ENCODE measurements around the gene PLA2G4D. TPM values are rescaled to one million over a fixed set of nuclear protein-coding genes. Genes with fewer than 3 reads are reported as not detected.
A peak's percentile ranks its signal among the peaks of the same experiment; 100 is the strongest.

PLA2G4D gene
- total RNA-seq, 1 experiment from 2014 or later, result not detected

DNA sequence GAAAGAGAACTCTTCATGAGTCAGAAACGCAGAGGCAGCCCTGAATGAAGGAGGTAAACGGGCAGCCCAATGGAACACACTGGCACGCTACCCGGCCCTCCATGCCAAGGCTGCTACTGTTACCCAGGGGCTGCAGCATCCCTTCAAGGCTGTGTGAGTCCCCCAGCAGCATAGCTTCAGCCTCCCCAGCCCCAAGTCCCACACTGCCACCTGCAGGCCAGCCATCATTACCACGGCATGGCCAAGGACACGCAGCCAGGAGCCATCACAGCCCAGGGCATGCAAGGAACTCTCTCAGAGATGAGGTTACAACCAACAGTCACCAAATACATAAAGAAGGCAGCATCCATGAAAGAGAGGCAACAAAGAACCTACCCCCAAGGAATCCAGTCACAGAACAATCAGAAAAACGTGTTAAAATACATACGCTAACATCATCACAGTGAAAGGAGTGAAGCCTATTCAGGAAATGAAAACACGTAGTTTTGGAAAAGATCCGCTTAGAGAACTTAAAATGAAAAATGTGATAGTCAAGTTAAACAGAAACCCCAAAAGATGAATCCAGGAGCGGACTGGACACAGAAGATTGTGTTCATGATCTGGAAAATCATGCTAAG, 39.6 kb upstream of the PLA2G4D start:
- peak; percentile 76 for DNase-seq
- H3K4me1 Mint-ChIP-seq (ENCODE audit: low read depth, unreplicated experiment), result no peaks in the 10 kb centered on the region
- intact Hi-C loops (cut with micrococcal nuclease; ENCODE audit: unreplicated experiment), result no loop called here
- BruUV-seq (replicated peaks), result no TSS peak
- peaks cover 37% of the 10 kb centered on the region for H3K27me3 Mint-ChIP-seq (ENCODE audit: unreplicated experiment)
- no peaks in the 10 kb centered on the region for H3K36me3 Mint-ChIP-seq (ENCODE audit: insufficient read depth, unreplicated experiment)
- no peak for TF ChIP-seq CTCF (IDR thresholded peaks at IDR 0.05; ENCODE audit: unreplicated experiment)
- no peak overlapping the region for H3K27ac Mint-ChIP-seq (ENCODE audit: unreplicated experiment)
- CTCF ChIA-PET, result interaction anchor here (1.0 to 1.7 kb wide), 2 partner anchors 8 to 23 kb away, joined by 3 to 4 read pairs; partner anchors contain the start of gene PLA2G4F
- H3K9me3 Mint-ChIP-seq (ENCODE audit: low read depth, unreplicated experiment), result no peaks in the 10 kb centered on the region
- H3K4me3 Mint-ChIP-seq (ENCODE audit: low read depth, unreplicated experiment), result no peak overlapping the region

DNA sequence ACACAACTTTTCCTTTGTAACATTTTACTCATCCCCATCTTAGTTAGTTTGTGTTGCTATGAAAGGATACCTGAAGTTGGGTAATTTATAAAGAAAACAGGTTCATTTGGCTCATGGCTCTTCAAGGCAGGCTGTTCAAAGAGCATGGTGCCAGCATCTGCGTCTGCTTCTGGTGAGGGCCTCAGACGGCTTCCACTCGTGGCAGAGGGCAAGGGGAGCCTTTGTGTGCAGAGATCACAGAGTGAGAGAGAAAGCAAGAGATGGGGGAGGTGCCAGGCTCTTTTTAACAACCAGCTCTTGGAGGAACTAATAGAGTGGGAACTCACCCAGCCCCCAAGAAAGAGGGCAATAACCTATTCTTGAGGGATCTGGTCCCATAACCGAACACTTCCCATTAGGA, 39.0 kb upstream of the PLA2G4D start:
- Mint-ChIP-seq H3K4me1 (ENCODE audit: low read depth, unreplicated experiment) (no peaks in the 10 kb centered on the region), H3K9me3 (ENCODE audit: low read depth, unreplicated experiment) (no peaks in the 10 kb centered on the region), H3K27ac (ENCODE audit: unreplicated experiment) (no peak overlapping the region), H3K36me3 (ENCODE audit: insufficient read depth, unreplicated experiment) (no peaks in the 10 kb centered on the region), H3K4me3 (ENCODE audit: low read depth, unreplicated experiment) (no peak overlapping the region), H3K27me3 (ENCODE audit: unreplicated experiment) (peaks cover 35% of the 10 kb centered on the region)
- no peak for TF ChIP-seq CTCF (IDR thresholded peaks at IDR 0.05; ENCODE audit: unreplicated experiment)
- no peak for DNase-seq
- no TSS peak for BruUV-seq (replicated peaks)
- CTCF ChIA-PET, result interaction anchor here (1.0 to 1.7 kb wide), 2 partner anchors 8 to 23 kb away, joined by 3 to 4 read pairs; partner anchors contain the start of gene PLA2G4F
- intact Hi-C loops (cut with micrococcal nuclease; ENCODE audit: unreplicated experiment), result no loop called here

GRCh38 chr15:42131826-42132806, 37.8 kb upstream of the PLA2G4D start:
- TF ChIP-seq CTCF (IDR thresholded peaks at IDR 0.05; ENCODE audit: unreplicated experiment), result no peak
- BruUV-seq (replicated peaks), result no TSS peak
- Mint-ChIP-seq H3K9me3 (ENCODE audit: low read depth, unreplicated experiment) (no peaks in the 10 kb centered on the region), H3K4me3 (ENCODE audit: low read depth, unreplicated experiment) (no peak overlapping the region), H3K27ac (ENCODE audit: unreplicated experiment) (no peak overlapping the region), H3K36me3 (ENCODE audit: insufficient read depth, unreplicated experiment) (no peaks in the 10 kb centered on the region), H3K27me3 (ENCODE audit: unreplicated experiment) (peaks cover 30% of the 10 kb centered on the region), H3K4me1 (ENCODE audit: low read depth, unreplicated experiment) (no peaks in the 10 kb centered on the region)
- CTCF ChIA-PET, result no interaction called here
- intact Hi-C loops (cut with micrococcal nuclease; ENCODE audit: unreplicated experiment), result no loop called here
- DNase-seq, result no peak

DNA sequence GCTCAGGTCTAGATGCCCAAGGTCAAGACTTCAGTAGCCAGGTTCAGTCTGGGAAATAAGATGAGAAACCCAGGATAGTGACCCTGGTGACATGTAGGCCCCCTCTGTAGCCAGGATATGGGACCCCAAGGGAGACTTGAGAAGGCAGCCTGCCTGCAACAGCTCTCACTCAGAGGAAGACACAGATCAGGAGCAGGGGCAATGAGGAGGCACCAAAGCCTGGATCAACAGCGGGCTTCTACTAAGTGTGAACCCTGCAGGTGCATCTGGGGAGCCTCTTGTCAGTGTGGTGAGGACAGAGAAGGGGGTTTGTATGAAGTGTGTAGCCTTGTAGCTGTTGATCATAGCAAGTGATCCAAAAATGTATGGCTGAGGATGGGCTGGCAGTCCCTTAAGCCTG, 36.6 kb upstream of the PLA2G4D start:
- CTCF ChIA-PET, result no interaction called here
- H3K27me3 Mint-ChIP-seq (ENCODE audit: unreplicated experiment), result peaks cover 22% of the 10 kb centered on the region
- no peak overlapping the region for H3K27ac Mint-ChIP-seq (ENCODE audit: unreplicated experiment)
- no peaks in the 10 kb centered on the region for H3K4me1 Mint-ChIP-seq (ENCODE audit: low read depth, unreplicated experiment)
- H3K4me3 Mint-ChIP-seq (ENCODE audit: low read depth, unreplicated experiment), result no peak overlapping the region
- no peak for DNase-seq
- BruUV-seq (replicated peaks), result no TSS peak
- intact Hi-C loops (cut with micrococcal nuclease; ENCODE audit: unreplicated experiment), result no loop called here
- TF ChIP-seq CTCF (IDR thresholded peaks at IDR 0.05; ENCODE audit: unreplicated experiment), result no peak
- no peaks in the 10 kb centered on the region for H3K36me3 Mint-ChIP-seq (ENCODE audit: insufficient read depth, unreplicated experiment)
- no peaks in the 10 kb centered on the region for H3K9me3 Mint-ChIP-seq (ENCODE audit: low read depth, unreplicated experiment)
